Astrocyte (in vitro differentiated cells and primary cell): ENCODE data around the gene SMYD2. TPM values are rescaled to one million over a fixed set of nuclear protein-coding genes. Genes with fewer than 3 reads are reported as not detected.

Source experiments
- DNase-seq: peaks from one replicate; pipeline ENCODE4 v3.0.0-alpha.2; 2010; ENCODE audit warnings: low read depth
- FAIRE-seq: peaks from 2 replicates; lab custom pipeline; 2011; peaks lifted over from hg19 to GRCh38; lab: Jason Lieb, UNC
- H2AFZ ChIP-seq: 2 replicates; pipeline ENCODE4 v1.6.0; 2012; ENCODE audit warnings: low read depth, low read length, inconsistent platforms
- H3K27ac ChIP-seq: 2 replicates; pipeline ENCODE4 v1.5.1; 2011; ENCODE audit warnings: low read depth, low read length, inconsistent platforms
- H3K27me3 ChIP-seq: 2 replicates; pipeline ENCODE4 v1.6.0; 2011; ENCODE audit warnings: low read length, inconsistent platforms; ENCODE audit not compliant: insufficient read depth
- H3K36me3 ChIP-seq: 2 replicates; pipeline ENCODE4 v1.5.1; 2011; ENCODE audit warnings: low read length, inconsistent platforms; ENCODE audit not compliant: insufficient read depth
- H3K4me1 ChIP-seq: 2 replicates; pipeline ENCODE4 v1.5.1; 2011; ENCODE audit warnings: low read length, inconsistent platforms; ENCODE audit not compliant: insufficient read depth
- H3K4me2 ChIP-seq: 2 replicates; pipeline ENCODE4 v1.6.0; 2012; ENCODE audit warnings: low read length, inconsistent platforms
- H3K4me3 ChIP-seq: 2 replicates; pipeline ENCODE4 v1.5.1; 2011; ENCODE audit warnings: low read depth, mild to moderate bottlenecking, low read length, inconsistent platforms; ENCODE audit not compliant: insufficient read depth
- H3K79me2 ChIP-seq: 2 replicates; pipeline ENCODE4 v1.6.0; 2012; ENCODE audit warnings: mild to moderate bottlenecking, low read length, inconsistent platforms; ENCODE audit not compliant: insufficient read depth
- H3K9ac ChIP-seq: 2 replicates; pipeline ENCODE4 v1.6.0; 2012; ENCODE audit warnings: mild to moderate bottlenecking, low read length, inconsistent platforms
- H3K9me3 ChIP-seq: 2 replicates; pipeline ENCODE4 v1.5.1; 2012; ENCODE audit warnings: low read depth, mild to moderate bottlenecking, low read length, inconsistent platforms; ENCODE audit not compliant: insufficient read depth
- H4K20me1 ChIP-seq: 2 replicates; pipeline ENCODE4 v1.6.0; 2012; ENCODE audit warnings: low read length, inconsistent platforms; ENCODE audit not compliant: insufficient read depth
- H3K27ac Mint-ChIP-seq: one replicate; pipeline ENCODE4 v1.8.0; 2021; ENCODE audit warnings: mild to moderate bottlenecking, mixed read lengths; ENCODE audit not compliant: unreplicated experiment
- H3K27me3 Mint-ChIP-seq: one replicate; pipeline ENCODE4 v1.8.0; 2021; ENCODE audit warnings: low read depth, mixed read lengths; ENCODE audit not compliant: unreplicated experiment
- H3K36me3 Mint-ChIP-seq: one replicate; pipeline ENCODE4 v1.8.0; 2021; ENCODE audit warnings: low read depth, mixed read lengths; ENCODE audit not compliant: unreplicated experiment
- H3K4me1 Mint-ChIP-seq: one replicate; pipeline ENCODE4 v1.8.0; 2021; ENCODE audit warnings: low read depth, mixed read lengths; ENCODE audit not compliant: unreplicated experiment
- H3K4me3 Mint-ChIP-seq: one replicate; pipeline ENCODE4 v1.8.0; 2021; ENCODE audit warnings: mild to moderate bottlenecking, moderate library complexity, mixed read lengths; ENCODE audit not compliant: unreplicated experiment
- H3K9me3 Mint-ChIP-seq: one replicate; pipeline ENCODE4 v1.8.0; 2021; ENCODE audit warnings: mild to moderate bottlenecking, mixed read lengths; ENCODE audit not compliant: unreplicated experiment
- EZH2 ChIP-seq: IDR thresholded peaks from 2 replicates; pipeline ENCODE4 v1.6.1; 2012; ENCODE audit warnings: mild to moderate bottlenecking, low read length, inconsistent platforms; ENCODE audit not compliant: insufficient read depth
- total RNA-seq: library from RNA; stranded (reverse); gene quantifications from 2 replicates; pipeline ENCODE4 v1.2.1, GENCODE V29; 2021
- TF ChIP-seq, protein P1 (sequence below): IDR thresholded peaks from 2 replicates; pipeline ENCODE4 v1.5.1; 2011; ENCODE audit warnings: low read depth, mild to moderate bottlenecking, inconsistent platforms, low read length, moderate library complexity; ENCODE audit not compliant: insufficient read depth

SMYD2 gene
- total RNA-seq, 1 donor from 2014 or later: 38.6 TPM

DNA sequence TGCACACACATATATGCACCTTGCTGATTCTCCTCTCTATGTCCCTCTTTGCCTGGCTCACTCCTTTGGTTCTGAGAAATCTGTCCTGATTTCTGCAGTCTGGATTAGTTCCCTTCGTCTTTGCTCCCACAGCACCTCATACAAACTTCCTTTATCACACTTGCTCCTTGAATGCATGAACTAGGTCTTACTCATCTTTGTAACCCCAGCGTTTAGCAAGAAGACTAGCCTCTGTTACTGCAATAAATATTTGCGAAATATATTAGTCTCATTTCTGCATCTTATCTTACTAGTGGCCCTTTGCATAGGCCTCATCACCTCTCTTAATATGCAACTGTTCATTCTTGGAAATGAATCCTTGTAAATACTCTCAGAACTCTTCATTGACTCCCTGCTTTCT, 11.4 kb downstream of the SMYD2 start:
- no peak overlapping the region for H3K27ac ChIP-seq
- peaks cover 15% of the 10 kb centered on the region for H4K20me1 ChIP-seq
- H3K36me3 ChIP-seq: no peaks in the 10 kb centered on the region
- Mint-ChIP-seq H3K4me3 (no peak overlapping the region), H3K9me3 (no peaks in the 10 kb centered on the region), H3K4me1 (peaks cover 44% of the 10 kb centered on the region), H3K27me3 (no peaks in the 10 kb centered on the region), H3K27ac (no peak overlapping the region), H3K36me3 (peaks cover 10% of the 10 kb centered on the region)
- no peak overlapping the region for H3K4me2 ChIP-seq
- no peak for TF ChIP-seq EZH2
- TF ChIP-seq, protein P1, sequence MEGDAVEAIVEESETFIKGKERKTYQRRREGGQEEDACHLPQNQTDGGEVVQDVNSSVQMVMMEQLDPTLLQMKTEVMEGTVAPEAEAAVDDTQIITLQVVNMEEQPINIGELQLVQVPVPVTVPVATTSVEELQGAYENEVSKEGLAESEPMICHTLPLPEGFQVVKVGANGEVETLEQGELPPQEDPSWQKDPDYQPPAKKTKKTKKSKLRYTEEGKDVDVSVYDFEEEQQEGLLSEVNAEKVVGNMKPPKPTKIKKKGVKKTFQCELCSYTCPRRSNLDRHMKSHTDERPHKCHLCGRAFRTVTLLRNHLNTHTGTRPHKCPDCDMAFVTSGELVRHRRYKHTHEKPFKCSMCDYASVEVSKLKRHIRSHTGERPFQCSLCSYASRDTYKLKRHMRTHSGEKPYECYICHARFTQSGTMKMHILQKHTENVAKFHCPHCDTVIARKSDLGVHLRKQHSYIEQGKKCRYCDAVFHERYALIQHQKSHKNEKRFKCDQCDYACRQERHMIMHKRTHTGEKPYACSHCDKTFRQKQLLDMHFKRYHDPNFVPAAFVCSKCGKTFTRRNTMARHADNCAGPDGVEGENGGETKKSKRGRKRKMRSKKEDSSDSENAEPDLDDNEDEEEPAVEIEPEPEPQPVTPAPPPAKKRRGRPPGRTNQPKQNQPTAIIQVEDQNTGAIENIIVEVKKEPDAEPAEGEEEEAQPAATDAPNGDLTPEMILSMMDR: no peak
- H2AFZ ChIP-seq: no peak overlapping the region
- H3K27me3 ChIP-seq: no peaks in the 10 kb centered on the region
- H3K9ac ChIP-seq: no peak overlapping the region
- peaks cover 44% of the 10 kb centered on the region for H3K79me2 ChIP-seq
- DNase-seq (no peak), FAIRE-seq (no peak)
- no peak overlapping the region for H3K4me3 ChIP-seq
- H3K9me3 ChIP-seq: no peaks in the 10 kb centered on the region
- H3K4me1 ChIP-seq: peaks cover 17% of the 10 kb centered on the region

DNA sequence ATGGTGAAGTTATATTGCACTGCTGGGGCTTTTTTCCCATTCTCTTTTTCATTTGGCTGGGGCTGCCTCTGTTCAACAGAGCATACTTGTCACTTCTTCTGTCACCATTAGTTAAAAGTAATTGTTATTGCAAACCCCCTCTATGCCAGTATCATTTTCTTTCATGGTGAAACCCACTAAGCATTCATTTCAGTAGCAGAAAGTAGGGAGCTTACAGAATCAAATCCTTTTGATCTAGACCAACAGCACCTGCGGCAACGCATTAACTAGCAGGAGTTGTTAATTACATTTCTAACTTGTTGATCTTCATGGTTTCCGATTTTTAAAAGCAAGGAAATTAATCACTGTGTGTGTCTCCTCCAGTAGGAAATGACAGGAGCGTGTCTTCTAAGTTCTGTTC, 15.0 kb downstream of the SMYD2 start:
- peaks cover 32% of the 10 kb centered on the region for H3K79me2 ChIP-seq
- Mint-ChIP-seq H3K4me3 (no peak overlapping the region), H3K36me3 (no peaks in the 10 kb centered on the region), H3K4me1 (peaks cover 46% of the 10 kb centered on the region), H3K27me3 (no peaks in the 10 kb centered on the region), H3K27ac (peak overlapping the region; percentile 94), H3K9me3 (no peaks in the 10 kb centered on the region)
- TF ChIP-seq, protein P1: no peak
- TF ChIP-seq EZH2: no peak
- peak overlapping the region; percentile 67 for H3K9ac ChIP-seq
- H3K4me2 ChIP-seq: peak overlapping the region; percentile 78
- no peak for DNase-seq
- H4K20me1 ChIP-seq: peaks cover 8% of the 10 kb centered on the region
- H3K4me3 ChIP-seq: no peak overlapping the region
- no peaks in the 10 kb centered on the region for H3K36me3 ChIP-seq
- FAIRE-seq: no peak
- H3K4me1 ChIP-seq: peaks cover 22% of the 10 kb centered on the region
- H2AFZ ChIP-seq: no peak overlapping the region
- no peak overlapping the region for H3K27ac ChIP-seq
- no peaks in the 10 kb centered on the region for H3K27me3 ChIP-seq
- H3K9me3 ChIP-seq: no peaks in the 10 kb centered on the region

DNA sequence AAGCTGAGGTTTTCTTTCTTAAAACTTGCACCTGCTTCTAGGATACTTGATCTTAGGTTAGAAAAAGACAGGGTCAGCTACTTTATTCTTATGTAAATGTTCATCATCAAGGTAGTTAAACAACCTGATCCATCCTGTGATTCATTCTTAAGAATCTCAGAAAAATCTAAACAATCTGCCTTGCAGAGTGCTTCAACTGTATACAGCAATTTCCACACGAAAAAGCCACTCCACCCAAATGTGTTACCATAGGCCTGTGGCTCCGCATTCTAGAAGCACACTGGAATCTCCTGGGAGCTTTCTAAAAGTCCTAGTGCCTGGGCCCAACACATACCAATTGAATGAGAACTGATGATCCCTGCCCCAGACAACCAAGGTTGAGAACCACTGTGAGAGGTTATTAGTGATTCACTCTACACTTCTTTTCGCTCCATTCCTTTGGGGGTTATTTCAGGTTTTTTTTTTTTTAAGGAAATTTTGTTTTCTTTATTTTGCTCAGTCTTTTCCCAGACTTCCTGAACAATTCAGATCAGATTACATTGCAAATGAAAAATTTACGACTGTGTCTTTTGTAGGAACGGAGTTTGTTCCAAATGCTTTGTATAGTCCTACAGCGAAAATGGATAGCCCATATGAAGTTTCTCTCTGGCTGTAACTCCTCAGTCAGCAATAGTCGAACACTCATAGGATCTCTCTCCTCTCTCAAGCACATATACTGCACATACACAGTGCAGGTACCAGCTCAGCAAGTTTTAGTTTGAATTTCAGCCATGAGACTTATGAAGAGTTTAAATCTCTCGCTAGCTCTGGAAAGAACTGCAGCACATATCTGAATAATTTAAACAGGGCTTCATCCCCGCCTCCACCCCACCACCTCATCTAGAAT, 16.1 kb downstream of the SMYD2 start:
- peak; percentile 78 for FAIRE-seq
- H3K4me1 ChIP-seq: peaks cover 22% of the 10 kb centered on the region
- no peak overlapping the region for H2AFZ ChIP-seq
- no peaks in the 10 kb centered on the region for H3K36me3 ChIP-seq
- no peaks in the 10 kb centered on the region for H3K9me3 ChIP-seq
- Mint-ChIP-seq H3K36me3 (no peaks in the 10 kb centered on the region), H3K4me1 (peaks cover 45% of the 10 kb centered on the region), H3K4me3 (peak overlapping the region; percentile 9), H3K9me3 (no peaks in the 10 kb centered on the region), H3K27me3 (no peaks in the 10 kb centered on the region), H3K27ac (peak overlapping the region; percentile 94)
- DNase-seq: peak; percentile 95
- H3K79me2 ChIP-seq: peaks cover 31% of the 10 kb centered on the region
- peak overlapping the region; percentile 78 for H3K27ac ChIP-seq
- H3K27me3 ChIP-seq: no peaks in the 10 kb centered on the region
- peak overlapping the region; percentile 78 for H3K4me2 ChIP-seq
- H3K9ac ChIP-seq: peak overlapping the region; percentile 67
- peaks cover 11% of the 10 kb centered on the region for H4K20me1 ChIP-seq
- H3K4me3 ChIP-seq: peak overlapping the region; percentile 26
- TF ChIP-seq, protein P1: no peak
- TF ChIP-seq EZH2: no peak
